SU-DHL-6 (cell line): ENCODE measurements around the gene S1PR3.

Experiments
- H2AFZ ChIP-seq: fragments of 200-600 bp; sonication (generic); 2 replicates; pipeline ENCODE4 v1.6.1; 2014; ENCODE audit warnings: low read depth, mild to moderate bottlenecking, moderate library complexity, mixed read lengths, antibody characterized with exemption, low read length; ENCODE audit not compliant: severe bottlenecking
- H3F3A ChIP-seq: fragments of 200-600 bp; shearing (Covaris generic); 2 replicates; pipeline ENCODE4 v1.6.0; 2016; ENCODE audit warnings: antibody characterized with exemption, mild to moderate bottlenecking; ENCODE audit not compliant: insufficient read depth
- H3K27ac ChIP-seq: fragments of 200-600 bp; sonication (generic); 2 replicates; pipeline ENCODE4 v1.5.1; 2016; ENCODE audit warnings: low read depth, mild to moderate bottlenecking, low read length, moderate library complexity, mixed read lengths
- H3K27me3 ChIP-seq: fragments of 200-600 bp; sonication (generic), shearing (Covaris generic); 2 replicates; pipeline ENCODE4 v1.6.0; 2014; ENCODE audit warnings: mild to moderate bottlenecking, low read length
- H3K36me3 ChIP-seq: fragments of 200-600 bp; sonication (generic); 2 replicates; pipeline ENCODE4 v1.6.1; 2014; ENCODE audit warnings: mild to moderate bottlenecking, low read length, mixed read lengths
- H3K4me2 ChIP-seq: fragments of 300-600, 200-600 bp; shearing (Covaris generic), sonication (generic); 2 replicates; pipeline ENCODE4 v1.6.0; 2014; ENCODE audit warnings: low read length, low read depth, mild to moderate bottlenecking; ENCODE audit not compliant: poor library complexity, severe bottlenecking
- H3K4me3 ChIP-seq: fragments of 200-600 bp; sonication (generic); 2 replicates; pipeline ENCODE4 v1.5.1; 2014; ENCODE audit warnings: antibody characterized with exemption, low read length, mild to moderate bottlenecking, mixed read lengths; ENCODE audit not compliant: insufficient read depth, poor library complexity, severe bottlenecking
- H3K79me2 ChIP-seq: fragments of 200-600 bp; sonication (generic); 2 replicates; pipeline ENCODE4 v1.6.1; 2014; ENCODE audit warnings: mild to moderate bottlenecking, low read length, moderate library complexity; ENCODE audit not compliant: insufficient read depth
- H3K9ac ChIP-seq: fragments of 200-600 bp; sonication (generic); 2 replicates; pipeline ENCODE4 v1.7.0; 2014; ENCODE audit warnings: mild to moderate bottlenecking, low read length
- H3K9me2 ChIP-seq: fragments of 200-600 bp; sonication (generic); replicated peaks from 2 replicates; pipeline ENCODE4 v1.6.1; 2014; ENCODE audit warnings: low read length; ENCODE audit not compliant: insufficient read depth
- H3K9me3 ChIP-seq: fragments of 200-600 bp; sonication (generic); 2 replicates; pipeline ENCODE4 v1.6.1; 2014; ENCODE audit warnings: low read length, mixed read lengths; ENCODE audit not compliant: insufficient read depth
- H4K20me1 ChIP-seq: fragments of 200-600 bp; sonication (generic); 2 replicates; pipeline ENCODE4 v1.6.1; 2014; ENCODE audit warnings: low read depth, mild to moderate bottlenecking, antibody characterized with exemption, low read length, moderate library complexity, mixed read lengths
- EZH2phosphoT487 ChIP-seq: fragments of 200-600 bp; sonication (generic), shearing (Covaris generic); conservative IDR thresholded peaks from 2 replicates; pipeline ENCODE4 v1.6.1; 2018; ENCODE audit warnings: mild to moderate bottlenecking, antibody characterized with exemption, low read length, moderate library complexity, mixed read lengths
- TF ChIP-seq, protein P1 (sequence below): fragments of 200-600 bp; sonication (generic); IDR thresholded peaks from one replicate; pipeline ENCODE4 v1.5.1; 2017; ENCODE audit warnings: antibody characterized with exemption, mild to moderate bottlenecking, low read length, moderate library complexity; ENCODE audit not compliant: insufficient read depth, poor library complexity, severe bottlenecking

Gene S1PR3

DNA sequence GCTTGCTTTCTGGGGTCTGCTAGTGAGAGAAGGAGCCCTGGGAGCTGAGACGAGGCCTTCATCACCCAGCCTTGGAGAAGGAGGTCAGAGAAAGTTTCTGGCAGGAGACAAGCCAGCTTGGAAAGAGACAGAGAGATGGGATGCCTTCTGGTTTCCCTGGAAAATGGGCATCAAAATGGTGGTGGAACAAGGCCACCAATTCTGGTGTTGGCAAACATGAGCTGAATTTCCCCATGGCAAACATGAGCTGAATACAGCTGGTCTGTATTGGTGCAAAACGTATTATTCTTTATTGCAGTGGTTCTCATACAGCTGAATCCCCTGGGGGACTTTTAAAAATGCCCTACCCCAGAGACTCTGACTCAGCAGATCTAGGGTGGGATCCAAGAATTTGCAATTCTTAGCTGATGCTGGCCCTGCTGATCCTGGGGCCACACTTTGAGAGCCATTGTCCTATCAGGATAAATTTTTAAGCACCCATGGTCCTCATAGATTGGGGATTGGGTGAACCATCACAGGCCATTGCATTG, 39.1 kb upstream of the S1PR3 start:
- Histone ChIP-seq H3K9me2 (no peaks in the 10 kb centered on the region), H3K79me2 (no peaks in the 10 kb centered on the region), H3K4me2 (no peak overlapping the region), H2AFZ (no peak overlapping the region), H3K9ac (no peak overlapping the region), H3F3A (no peaks in the 10 kb centered on the region), H3K9me3 (no peaks in the 10 kb centered on the region), H3K27ac (no peak overlapping the region), H3K4me3 (no peak overlapping the region), H4K20me1 (no peaks in the 10 kb centered on the region), H3K36me3 (no peaks in the 10 kb centered on the region), H3K27me3 (no peaks in the 10 kb centered on the region)
- TF ChIP-seq EZH2phosphoT487 = no peak
- TF ChIP-seq, protein P1, sequence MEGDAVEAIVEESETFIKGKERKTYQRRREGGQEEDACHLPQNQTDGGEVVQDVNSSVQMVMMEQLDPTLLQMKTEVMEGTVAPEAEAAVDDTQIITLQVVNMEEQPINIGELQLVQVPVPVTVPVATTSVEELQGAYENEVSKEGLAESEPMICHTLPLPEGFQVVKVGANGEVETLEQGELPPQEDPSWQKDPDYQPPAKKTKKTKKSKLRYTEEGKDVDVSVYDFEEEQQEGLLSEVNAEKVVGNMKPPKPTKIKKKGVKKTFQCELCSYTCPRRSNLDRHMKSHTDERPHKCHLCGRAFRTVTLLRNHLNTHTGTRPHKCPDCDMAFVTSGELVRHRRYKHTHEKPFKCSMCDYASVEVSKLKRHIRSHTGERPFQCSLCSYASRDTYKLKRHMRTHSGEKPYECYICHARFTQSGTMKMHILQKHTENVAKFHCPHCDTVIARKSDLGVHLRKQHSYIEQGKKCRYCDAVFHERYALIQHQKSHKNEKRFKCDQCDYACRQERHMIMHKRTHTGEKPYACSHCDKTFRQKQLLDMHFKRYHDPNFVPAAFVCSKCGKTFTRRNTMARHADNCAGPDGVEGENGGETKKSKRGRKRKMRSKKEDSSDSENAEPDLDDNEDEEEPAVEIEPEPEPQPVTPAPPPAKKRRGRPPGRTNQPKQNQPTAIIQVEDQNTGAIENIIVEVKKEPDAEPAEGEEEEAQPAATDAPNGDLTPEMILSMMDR = no peak

- Histone ChIP-seq H3K27me3 (no peaks in the 10 kb centered on the region), H4K20me1 (no peaks in the 10 kb centered on the region), H3K79me2 (no peaks in the 10 kb centered on the region), H2AFZ (no peak overlapping the region), H3K9me2 (no peaks in the 10 kb centered on the region), H3K9ac (no peak overlapping the region), H3K27ac (no peak overlapping the region), H3K4me2 (no peak overlapping the region), H3K4me3 (no peak overlapping the region), H3F3A (no peaks in the 10 kb centered on the region), H3K9me3 (no peaks in the 10 kb centered on the region), H3K36me3 (no peaks in the 10 kb centered on the region)
- TF ChIP-seq, protein P1 = no peak
- TF ChIP-seq EZH2phosphoT487 = no peak
These were observed 38.3 kb upstream of the S1PR3 start for GRCh38 chr9:88952976-88953375.

DNA sequence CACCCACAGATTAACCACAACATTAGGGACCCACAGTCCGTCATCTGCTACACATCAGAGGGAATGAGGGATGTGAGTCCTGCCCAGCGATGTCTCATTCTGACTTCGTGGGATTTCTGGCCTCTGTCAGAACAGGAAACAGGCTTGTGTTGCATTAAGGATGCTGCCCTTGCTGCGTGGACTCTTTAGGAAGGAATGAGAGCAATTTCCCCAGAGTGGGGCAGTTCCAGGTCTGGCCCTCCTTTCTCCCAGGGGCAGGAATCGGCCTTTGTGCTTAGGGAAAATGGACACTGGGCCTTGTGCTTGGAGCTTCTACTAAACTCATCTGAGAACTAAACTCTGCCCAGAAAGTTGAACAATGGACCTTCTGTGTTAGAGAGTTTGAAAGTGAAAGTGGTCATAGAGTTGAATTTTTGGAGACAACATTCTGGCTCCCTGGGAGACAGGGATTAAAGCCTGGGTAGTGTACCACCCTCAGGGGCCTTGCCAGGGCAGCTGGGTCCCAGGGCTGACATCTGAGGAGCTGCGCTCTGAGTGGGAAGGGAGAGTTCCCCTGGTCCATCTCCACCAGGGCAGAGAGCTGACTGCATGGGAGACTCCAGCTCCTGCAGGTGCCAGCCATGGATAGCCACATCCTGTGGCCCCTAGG, 37.8 kb upstream of the S1PR3 start:
- Histone ChIP-seq H3K9me3 (no peaks in the 10 kb centered on the region), H3K79me2 (no peaks in the 10 kb centered on the region), H3K9me2 (no peaks in the 10 kb centered on the region), H2AFZ (no peak overlapping the region), H3K9ac (no peak overlapping the region), H4K20me1 (no peaks in the 10 kb centered on the region), H3K4me3 (no peak overlapping the region), H3K27ac (no peak overlapping the region), H3K4me2 (no peak overlapping the region), H3K27me3 (no peaks in the 10 kb centered on the region), H3K36me3 (no peaks in the 10 kb centered on the region), H3F3A (no peaks in the 10 kb centered on the region)
- no peak for TF ChIP-seq EZH2phosphoT487
- TF ChIP-seq, protein P1 = no peak
